HL-60/S4 (cell line): Measurements from ENCODE around the gene PIGR.

ENCODE experiments used
- in situ Hi-C: fragments of 300-500 bp; cut with MboI; formaldehyde crosslinking; loops from 2 replicates; pipeline ENCODE4 v1.14.3; 2022; ENCODE audit warnings: low sequenced_read_pairs

Gene PIGR

GRCh38 chr1:206912445-206913095 is 33.7 kb downstream of the PIGR start:
- in situ Hi-C loops = loop anchor here (10.0 to 25.0 kb wide), 2 partner anchors 178 to 425 kb away; no protein-coding TSS in a partner anchor

DNA sequence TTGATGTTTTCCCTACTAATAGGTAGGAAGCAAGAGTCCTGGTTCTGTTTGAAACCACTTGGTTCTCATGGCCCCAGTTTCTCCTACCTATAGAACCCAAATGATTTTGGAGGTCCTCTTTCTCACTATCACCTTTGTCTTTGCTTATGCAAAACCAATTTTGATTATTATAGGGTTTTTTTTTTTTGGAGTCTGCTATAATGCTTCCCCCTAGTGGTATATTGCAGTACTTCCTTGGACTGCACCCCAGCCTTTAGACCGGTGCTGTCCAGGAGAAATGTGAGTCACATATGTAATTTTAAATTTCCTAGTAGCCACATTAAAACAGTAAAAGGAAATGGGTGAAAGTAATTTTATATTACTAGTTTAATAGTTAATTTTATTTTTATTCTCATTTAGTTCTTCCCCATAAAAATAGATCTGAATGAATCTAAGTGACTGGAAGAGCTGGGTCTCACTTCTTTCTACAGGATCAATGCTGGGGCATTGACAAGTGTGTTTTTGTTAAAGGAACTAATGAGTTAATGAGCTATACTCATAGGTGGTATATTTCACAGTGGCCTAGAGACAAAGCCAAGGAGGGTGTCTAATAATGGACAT is 35.1 kb downstream of the PIGR start:
- in situ Hi-C loops = loop anchor here (10.0 to 25.0 kb wide), 2 partner anchors 176 to 424 kb away; no protein-coding TSS in a partner anchor

DNA sequence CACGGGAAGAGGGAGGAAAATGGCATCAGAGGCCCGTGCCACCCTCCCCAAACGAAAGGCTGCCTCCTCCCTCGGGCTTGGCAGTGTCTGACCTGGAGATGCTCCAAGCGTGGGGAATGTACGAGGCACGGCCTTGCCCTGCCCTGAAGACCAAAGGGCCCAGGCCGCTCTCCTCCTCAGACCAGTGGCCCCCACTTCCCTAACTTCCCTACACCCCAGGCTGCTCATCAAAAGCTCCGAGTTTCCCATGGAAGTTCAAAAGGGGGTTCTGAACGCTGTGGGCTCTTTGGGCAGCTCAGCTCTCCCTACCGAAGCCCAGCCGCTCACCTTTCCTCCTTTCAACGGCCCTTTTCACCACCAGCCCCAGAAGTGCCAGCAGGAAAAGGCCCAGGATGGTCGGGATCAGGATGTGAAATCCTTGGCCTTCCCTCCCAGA is 36.4 kb downstream of the PIGR start:
- in situ Hi-C loops = loop anchor here (10.0 to 25.0 kb wide), 2 partner anchors 175 to 423 kb away; no protein-coding TSS in a partner anchor

- in situ Hi-C loops = loop anchor here (25.0 kb wide), 1 partner anchor 422 kb away; no protein-coding TSS in a partner anchor
Measured at GRCh38 chr1:206909161-206909882, 36.9 kb downstream of the PIGR start.

GRCh38 chr1:206908038-206908437 is 38.2 kb downstream of the PIGR start:
- in situ Hi-C loops = loop anchor here (25.0 kb wide), 1 partner anchor 421 kb away; no protein-coding TSS in a partner anchor

GRCh38 chr1:206907304-206907991 is 38.8 kb downstream of the PIGR start:
- in situ Hi-C loops = loop anchor here (25.0 kb wide), 1 partner anchor 420 kb away; no protein-coding TSS in a partner anchor

- in situ Hi-C loops = loop anchor here (25.0 kb wide), 1 partner anchor 418 kb away; no protein-coding TSS in a partner anchor
Measured at GRCh38 chr1:206905295-206906164, 40.7 kb downstream of the PIGR start.

- in situ Hi-C loops = loop anchor here (25.0 kb wide), 1 partner anchor 417 kb away; no protein-coding TSS in a partner anchor
Measured at GRCh38 chr1:206904423-206905142, 41.7 kb downstream of the PIGR start.

- in situ Hi-C loops = loop anchor here (25.0 kb wide), 1 partner anchor 416 kb away; no protein-coding TSS in a partner anchor
Measured at GRCh38 chr1:206903687-206904086, 42.6 kb downstream of the PIGR start.

DNA sequence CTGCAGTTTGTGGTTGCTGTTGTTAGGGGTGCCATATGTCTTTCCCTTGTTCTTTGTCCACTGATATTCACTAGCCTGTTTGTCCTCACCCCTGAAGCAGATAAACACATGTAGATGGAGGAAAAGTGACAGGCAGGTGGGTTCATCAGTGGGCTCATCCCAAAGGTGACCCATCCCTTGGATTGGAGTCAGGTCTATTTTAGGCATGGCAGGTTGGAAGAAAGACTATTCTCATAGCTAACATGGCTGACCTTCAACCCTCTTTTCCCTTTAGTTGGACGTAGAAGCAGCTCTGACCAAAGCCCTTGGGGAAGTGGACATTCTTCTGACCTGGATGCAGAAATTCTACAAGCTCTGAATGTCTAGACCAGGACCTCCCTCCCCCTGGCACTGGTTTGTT is 43.6 kb downstream of the PIGR start:
- in situ Hi-C loops = loop anchor here (25.0 kb wide), 1 partner anchor 415 kb away; no protein-coding TSS in a partner anchor

DNA sequence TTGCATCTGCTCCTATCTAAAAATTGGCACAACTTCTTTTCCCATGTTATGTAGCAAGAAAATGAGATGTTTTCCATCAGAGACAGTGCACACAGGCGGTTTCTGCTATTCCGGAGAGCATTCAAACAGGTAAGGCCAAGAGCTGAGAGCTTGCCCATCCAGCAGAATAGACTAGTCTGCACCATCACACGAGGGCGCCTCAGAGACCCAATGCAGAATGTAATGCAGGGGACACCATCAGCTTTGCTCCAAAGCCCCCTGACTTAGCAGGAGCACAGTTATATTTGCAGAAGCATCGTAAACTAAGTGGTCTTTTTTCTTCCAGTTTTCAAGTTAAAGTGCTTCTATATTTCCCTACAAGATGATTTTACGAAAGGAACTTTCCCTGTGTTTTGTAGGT is 44.3 kb downstream of the PIGR start:
- in situ Hi-C loops = loop anchor here (25.0 kb wide), 1 partner anchor 415 kb away; no protein-coding TSS in a partner anchor

GRCh38 chr1:206900149-206900548 is 46.1 kb downstream of the PIGR start:
- in situ Hi-C loops = loop anchor here (25.0 kb wide), 1 partner anchor 413 kb away; no protein-coding TSS in a partner anchor

GRCh38 chr1:206899717-206900116 is 46.5 kb downstream of the PIGR start:
- in situ Hi-C loops = loop anchor here (25.0 kb wide), 1 partner anchor 412 kb away; no protein-coding TSS in a partner anchor

- in situ Hi-C loops = no loop called here
Measured at GRCh38 chr1:206898915-206899431, 47.3 kb downstream of the PIGR start.

- in situ Hi-C loops = no loop called here
Measured at GRCh38 chr1:206898089-206898914, 48.0 kb downstream of the PIGR start.

DNA sequence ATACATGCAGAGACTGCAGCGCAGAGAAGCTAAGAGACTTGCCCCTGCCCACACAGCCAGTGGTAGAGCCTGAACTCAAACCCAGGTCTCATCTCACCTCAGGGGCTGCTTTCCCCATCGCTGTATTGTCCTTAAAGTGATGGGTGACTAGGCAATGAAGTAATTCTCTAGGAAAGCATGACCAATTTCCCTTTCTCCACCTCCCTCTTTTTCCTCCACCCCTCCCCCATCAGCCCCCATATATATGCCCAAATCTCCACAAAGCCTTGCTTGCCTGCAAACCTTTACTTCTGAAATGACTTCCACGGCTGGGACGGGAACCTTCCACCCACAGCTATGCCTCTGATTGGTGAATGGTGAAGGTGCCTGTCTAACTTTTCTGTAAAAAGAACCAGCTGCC is 49.1 kb downstream of the PIGR start, which contains the start of gene IL24:
Gene IL24 (plus strand): TSS at position 269 of the 400 bp plus-strand sequence. CDS start 390 bp downstream, outside the sequence.
- in situ Hi-C loops = no loop called here

DNA sequence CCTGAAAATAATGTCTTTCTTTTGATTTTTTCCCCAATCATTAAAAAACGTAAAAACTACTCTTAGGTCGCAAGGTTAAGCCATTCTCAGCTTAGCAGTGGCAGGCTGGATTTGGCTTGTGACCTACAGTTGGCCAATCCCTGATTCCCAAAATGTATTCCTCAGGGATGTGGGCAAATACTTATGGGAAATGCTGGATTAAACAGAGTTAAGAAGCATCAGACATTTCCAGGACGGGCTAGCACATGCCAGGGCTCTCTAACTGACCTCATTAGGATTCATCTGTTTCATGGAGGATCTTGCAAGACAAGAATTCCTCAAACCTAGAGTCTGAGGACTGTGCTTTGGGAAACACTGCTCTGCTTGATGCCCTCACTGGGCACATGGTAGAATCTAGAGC is 50.0 kb downstream of the PIGR start:
- in situ Hi-C loops = no loop called here

- in situ Hi-C loops = no loop called here
Measured at GRCh38 chr1:206895837-206896242, 50.4 kb downstream of the PIGR start.
